ENCODE measurements around the gene GMNN.
"Not testable (repeated sequence)": the region's sequence is repeated elsewhere in the genome, so short reads cannot be mapped to it uniquely, and the experiment has no call there.

DNA sequence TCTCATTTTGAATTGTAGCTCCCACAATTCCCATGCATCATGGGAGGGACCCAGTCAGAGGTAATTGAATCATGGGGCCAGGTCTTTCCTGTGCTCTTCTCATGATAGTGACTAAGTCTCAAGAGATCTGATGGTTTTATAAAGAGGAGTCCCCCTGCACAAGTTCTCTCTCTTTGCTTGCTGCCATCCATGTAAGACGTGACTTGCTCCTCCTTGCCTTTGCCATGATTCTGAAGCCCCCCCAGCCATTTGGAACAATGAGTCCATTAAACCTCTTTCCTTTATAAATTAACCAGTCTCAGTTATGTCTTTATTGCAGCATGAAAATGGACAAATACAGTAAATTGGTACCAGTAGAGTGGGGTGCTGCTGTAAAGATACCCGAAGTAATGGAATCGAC is 44.1 kb upstream of the GMNN start:
- TF ChIP-seq, protein P1, sequence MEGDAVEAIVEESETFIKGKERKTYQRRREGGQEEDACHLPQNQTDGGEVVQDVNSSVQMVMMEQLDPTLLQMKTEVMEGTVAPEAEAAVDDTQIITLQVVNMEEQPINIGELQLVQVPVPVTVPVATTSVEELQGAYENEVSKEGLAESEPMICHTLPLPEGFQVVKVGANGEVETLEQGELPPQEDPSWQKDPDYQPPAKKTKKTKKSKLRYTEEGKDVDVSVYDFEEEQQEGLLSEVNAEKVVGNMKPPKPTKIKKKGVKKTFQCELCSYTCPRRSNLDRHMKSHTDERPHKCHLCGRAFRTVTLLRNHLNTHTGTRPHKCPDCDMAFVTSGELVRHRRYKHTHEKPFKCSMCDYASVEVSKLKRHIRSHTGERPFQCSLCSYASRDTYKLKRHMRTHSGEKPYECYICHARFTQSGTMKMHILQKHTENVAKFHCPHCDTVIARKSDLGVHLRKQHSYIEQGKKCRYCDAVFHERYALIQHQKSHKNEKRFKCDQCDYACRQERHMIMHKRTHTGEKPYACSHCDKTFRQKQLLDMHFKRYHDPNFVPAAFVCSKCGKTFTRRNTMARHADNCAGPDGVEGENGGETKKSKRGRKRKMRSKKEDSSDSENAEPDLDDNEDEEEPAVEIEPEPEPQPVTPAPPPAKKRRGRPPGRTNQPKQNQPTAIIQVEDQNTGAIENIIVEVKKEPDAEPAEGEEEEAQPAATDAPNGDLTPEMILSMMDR (IDR thresholded peaks at IDR 0.05) = not testable (repeated sequence)
- TF ChIP-seq POLR2A, EP300 (IDR thresholded peaks at IDR 0.05): not testable (repeated sequence)

Data from tibial nerve (tissue), 4 donors.